ENCODE results near the gene C6orf120.
"Not testable (repeated sequence)": the region's sequence is repeated elsewhere in the genome, so short reads cannot be mapped to it uniquely, and the experiment has no call there.

C6orf120 gene

GRCh38 chr6:169685860-169686259, 16.1 kb upstream of the C6orf120 start:
- FAIRE-seq = no peak

- no peak for FAIRE-seq
Measured at GRCh38 chr6:169689287-169689686, 12.6 kb upstream of the C6orf120 start.

- no peak for FAIRE-seq
Measured at GRCh38 chr6:169691260-169691659, 10.7 kb upstream of the C6orf120 start.

GRCh38 chr6:169692516-169692915, 9.4 kb upstream of the C6orf120 start:
- no peak for FAIRE-seq

- FAIRE-seq = no peak
Measured at GRCh38 chr6:169695131-169695530, 6.8 kb upstream of the C6orf120 start.

GRCh38 chr6:169697115-169697514, 4.8 kb upstream of the C6orf120 start:
- not testable (repeated sequence) for FAIRE-seq

GRCh38 chr6:169700296-169700695, 1.6 kb upstream of the C6orf120 start:
- FAIRE-seq = no peak

- no peak for FAIRE-seq
Measured at GRCh38 chr6:169701311-169701953, 494 bp upstream of the C6orf120 start.

GRCh38 chr6:169702840-169703246, 917 bp downstream of the C6orf120 start:
- FAIRE-seq = no peak

- no peak for FAIRE-seq
Measured at GRCh38 chr6:169707772-169708171, 5.8 kb downstream of the C6orf120 start.

GRCh38 chr6:169709293-169709692, 7.4 kb downstream of the C6orf120 start:
- FAIRE-seq = no peak

- FAIRE-seq = no peak
Measured at GRCh38 chr6:169710009-169710408, 8.1 kb downstream of the C6orf120 start.

GRCh38 chr6:169714178-169714577, 12.3 kb downstream of the C6orf120 start:
- FAIRE-seq = no peak

GRCh38 chr6:169714595-169714994, 12.7 kb downstream of the C6orf120 start:
- FAIRE-seq = no peak

- FAIRE-seq = no peak
Measured at GRCh38 chr6:169719117-169719516, 17.2 kb downstream of the C6orf120 start.

GRCh38 chr6:169720207-169720855, 18.4 kb downstream of the C6orf120 start:
- no peak for FAIRE-seq

GRCh38 chr6:169722362-169723199, 20.7 kb downstream of the C6orf120 start:
- peak; percentile 33 for FAIRE-seq

GRCh38 chr6:169723200-169723909, 21.4 kb downstream of the C6orf120 start:
- no peak for FAIRE-seq

GRCh38 chr6:169723991-169724493, 22.1 kb downstream of the C6orf120 start:
- FAIRE-seq = no peak

- FAIRE-seq = no peak
Measured at GRCh38 chr6:169724494-169725124, 22.7 kb downstream of the C6orf120 start, which contains the start of gene PHF10. Gene PHF10, minus strand, starts transcription at chr6:169724500. Its CDS starts 569 bp downstream, at chr6:169723931.

GRCh38 chr6:169725125-169726048, 23.5 kb downstream of the C6orf120 start:
- no peak for FAIRE-seq
